Stimulated activated CD8-positive, alpha-beta memory T cell treated with anti-CD3 and anti-CD28 coated beads, Interleukin-15, amount 100 ng/mL, for 4 hours (primary cell): ENCODE measurements around the gene PARD6A.

ENCODE experiments used
- DNase-seq, 2 donors: peaks; one replicate each; pipeline ENCODE4 v3.0.0-alpha.2; 2020; ENCODE audit warnings: low read depth in 2 of 2

The PARD6A gene

DNA sequence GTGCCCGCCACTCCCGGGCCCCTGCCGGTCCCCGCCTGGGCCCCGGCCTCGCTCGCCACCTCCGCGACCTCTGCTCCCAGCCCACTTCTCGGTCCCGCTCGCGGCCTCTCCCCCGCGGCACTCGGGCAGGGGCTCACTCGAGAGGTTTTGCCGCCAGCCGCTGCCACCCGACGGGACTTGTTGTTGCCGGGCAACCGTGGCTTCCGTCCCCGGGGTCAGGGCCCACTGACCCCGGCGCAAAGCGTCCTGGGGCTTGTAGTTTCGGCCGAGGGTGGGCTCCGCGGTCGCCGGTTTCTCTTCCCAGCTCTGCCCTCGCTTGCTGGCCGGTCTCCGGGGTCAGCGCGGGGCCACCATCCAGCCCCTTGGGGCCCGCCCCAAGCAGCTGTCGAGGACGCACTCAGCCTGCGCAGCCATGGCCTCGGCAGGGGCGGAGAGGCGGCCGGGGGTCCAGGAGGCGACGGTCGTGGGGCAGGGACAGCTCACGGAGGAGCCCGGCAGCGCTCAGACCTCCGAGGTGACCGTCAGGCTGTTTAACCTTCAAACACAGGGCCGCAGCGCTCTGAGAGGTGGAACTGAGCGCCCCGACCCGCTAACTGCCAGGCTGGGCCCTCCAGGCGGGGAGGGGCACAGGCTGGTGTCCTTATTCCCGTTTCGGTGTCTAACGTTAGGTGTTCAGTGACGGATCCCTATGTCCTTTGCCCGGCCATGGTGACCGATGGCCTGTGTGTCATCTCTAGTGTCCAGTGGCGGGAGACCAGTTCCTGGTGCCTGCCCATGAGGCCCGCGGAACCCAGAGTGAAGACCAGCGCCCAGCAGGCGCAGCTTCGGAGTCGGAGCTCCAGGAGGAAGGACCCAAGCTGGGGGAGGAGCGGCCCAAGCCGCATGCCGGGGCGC is 6.0 kb downstream of the PARD6A start, which contains the start of the genes C16orf86 and ENKD1:
Gene C16orf86, plus strand, starts transcription at position 256 of the 894 bp plus-strand sequence. Its CDS starts 157 bp downstream, at position 413.
Gene ENKD1, minus strand, starts transcription at position 192 of the 894 bp plus-strand sequence. CDS start 308 bp downstream, outside the sequence.
- DNase-seq = peak; percentile 60 to 63

DNA sequence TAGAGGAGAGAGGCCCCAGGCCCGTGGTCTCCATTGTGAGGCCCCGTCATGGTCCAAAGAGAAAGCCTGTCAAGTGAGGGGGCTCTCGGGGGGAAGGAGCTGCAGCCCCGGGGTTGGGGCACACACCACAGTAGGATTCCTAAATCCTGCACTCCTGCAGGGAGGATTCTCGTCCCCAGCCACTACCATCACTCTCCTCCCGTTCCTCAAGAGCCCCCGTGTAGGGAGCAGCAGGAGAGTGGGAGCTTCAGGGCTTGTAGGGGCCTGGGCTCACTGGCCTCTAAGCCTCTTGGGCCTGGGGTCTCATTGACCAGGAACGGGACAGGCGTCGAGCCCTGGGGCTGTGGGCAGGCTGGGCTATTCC is 6.7 kb downstream of the PARD6A start:
- no peak for DNase-seq

DNA sequence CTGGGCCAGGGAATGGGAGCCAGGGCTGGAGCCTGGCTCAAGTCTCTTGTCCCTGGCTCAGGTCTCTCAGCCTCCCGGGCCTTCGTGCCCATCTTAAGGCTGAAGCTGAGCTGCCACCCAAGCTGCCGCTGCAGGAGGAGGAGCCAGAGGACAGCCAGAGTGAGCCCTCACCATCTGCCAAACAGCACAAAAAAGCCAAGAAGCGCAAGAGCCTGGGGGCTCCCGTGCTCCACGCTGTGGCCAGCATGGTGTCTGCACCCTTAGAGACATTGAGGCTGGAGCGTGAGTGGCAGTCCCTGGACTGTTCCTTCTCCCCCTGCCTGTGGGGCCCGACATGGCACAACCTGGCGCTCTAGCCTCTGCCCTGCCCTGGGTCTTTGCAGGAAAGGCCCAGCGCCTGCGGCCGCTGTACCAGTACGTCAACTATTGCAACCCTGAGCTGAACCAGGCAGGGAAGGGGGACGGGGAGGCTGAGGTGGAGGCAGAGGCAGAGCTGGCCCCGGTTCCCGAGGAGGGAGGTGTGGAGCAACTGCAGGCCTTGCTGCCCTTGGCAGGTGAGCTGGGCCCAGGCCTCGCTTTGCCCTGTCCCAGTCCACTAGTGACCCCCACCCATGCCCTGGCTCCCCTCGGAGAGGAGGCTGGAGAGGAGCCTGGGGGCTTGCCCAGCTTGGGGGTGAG is 7.2 kb downstream of the PARD6A start:
- DNase-seq = peak; percentile 46 to 57

DNA sequence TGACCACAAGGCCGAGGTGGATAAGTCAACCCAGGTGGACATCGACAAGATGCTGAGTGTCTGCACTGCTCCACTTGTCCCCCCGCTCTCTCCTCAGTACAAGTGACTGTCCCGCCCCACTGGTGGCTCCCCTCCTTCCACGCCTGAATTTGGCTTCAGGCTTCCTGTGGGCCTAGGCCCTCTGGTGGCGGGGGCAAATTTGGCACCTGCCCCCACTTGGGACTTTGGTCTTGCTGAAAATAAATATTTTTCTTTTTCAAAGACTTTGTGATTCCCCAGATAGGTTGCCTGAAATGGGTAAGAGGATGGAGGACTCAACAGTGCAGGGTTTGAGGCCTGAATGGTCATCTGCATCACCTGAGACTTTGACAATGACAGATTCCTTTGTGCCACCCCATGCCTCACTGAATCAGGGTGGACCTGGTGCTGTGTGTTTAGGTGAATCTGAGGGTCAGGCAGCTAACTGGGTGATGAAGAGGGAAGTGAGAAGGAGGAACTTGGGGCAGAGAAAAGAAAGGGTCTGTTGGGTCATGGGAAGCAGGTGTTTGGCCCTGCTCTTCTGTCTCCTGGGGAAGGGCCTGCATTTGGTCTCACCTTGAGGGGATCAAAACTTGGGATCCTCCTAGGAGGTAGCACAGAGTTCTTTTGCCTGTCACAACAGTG is 7.9 kb downstream of the PARD6A start:
- no peak for DNase-seq

DNA sequence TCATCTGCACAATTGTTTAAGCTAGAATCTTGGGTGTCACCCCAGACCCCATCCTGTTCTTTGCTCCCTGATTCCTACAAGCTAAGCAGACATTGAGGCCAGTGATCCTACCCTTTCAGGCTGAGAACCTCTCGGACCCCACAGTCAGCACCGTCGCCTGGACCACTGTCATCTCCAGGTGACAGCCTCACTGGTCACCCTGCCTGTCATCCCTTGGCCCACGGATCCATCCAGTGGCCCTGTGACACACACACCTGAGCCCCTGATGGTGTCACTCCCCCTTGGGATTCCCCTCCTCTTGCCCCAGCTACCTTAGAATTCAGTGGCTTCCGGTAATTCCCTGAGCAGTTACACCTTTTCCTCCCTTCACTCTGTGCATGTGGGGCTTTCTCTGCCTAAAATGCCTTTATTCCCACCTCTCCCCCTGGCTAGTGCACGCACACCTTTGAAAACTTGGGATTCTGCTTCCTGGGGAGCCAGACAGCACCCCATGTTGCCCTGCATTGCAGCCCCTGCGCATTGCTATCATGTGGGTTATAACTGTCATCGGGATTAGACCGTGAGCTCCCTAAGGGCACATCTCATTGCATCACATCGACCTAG is 8.8 kb downstream of the PARD6A start:
- no peak for DNase-seq

DNA sequence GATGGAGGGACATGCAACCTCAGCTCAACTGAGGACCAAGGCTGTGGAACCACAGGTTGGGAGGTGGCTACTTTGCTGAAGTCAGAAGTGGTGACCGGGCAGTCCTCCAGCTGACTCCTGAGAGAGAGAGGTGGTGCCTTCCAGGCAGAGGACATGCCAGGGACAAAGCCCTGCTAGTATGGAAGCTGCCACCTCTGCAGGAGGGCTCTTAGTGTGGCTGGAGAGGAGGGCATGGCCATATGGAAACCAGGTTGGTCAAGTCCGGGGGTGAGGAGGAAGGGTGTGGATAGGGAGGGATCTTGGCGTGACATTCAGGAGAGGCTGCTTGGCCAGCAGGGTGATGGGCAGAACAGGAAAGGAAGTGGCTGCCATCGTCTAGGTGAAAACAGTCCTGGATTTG is 11.5 kb downstream of the PARD6A start:
- no peak for DNase-seq

DNA sequence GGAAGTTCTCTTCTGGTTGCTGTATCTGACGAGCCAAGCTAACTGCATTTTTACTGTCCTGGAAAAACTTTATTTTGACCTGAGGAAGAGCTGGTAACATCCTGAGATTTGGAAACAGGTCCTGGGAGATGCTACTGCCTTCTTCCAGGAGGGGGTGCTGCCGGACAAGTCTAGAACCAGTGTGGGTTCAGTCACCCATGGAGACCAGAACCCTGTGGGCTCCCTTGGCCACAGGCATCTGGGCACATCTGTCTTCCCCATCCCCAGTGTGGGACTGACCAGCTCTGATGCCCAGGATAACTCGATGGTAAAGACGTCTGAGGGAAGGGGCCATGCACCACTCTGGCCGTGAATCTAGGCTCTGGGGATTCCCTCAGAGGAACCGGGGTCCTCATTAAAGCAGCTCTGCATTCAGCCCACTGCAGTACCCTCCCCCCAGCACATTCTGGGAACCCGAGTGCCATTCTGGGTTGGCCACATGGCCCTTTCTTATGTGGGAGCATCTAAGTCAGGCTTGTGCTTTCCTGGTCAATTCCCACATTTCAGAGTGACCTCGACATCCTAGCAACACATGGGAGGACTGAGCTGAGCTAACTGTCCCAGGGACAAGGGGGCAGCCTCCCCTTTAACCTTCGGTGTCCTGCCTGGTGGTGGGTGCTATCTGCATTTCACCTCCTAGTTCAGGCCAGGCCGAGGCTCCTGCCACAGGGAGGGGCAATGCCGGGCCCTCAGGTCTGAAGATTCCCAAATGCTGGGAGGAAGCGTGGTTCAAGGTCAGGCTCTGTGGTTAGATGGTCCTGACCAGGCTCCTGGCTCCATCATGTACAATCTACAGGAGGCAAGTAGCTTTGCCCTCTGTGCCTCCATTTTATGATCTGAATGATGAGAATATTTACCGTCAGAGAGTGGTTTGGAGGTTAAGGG is 12.2 kb downstream of the PARD6A start:
- no peak for DNase-seq

DNA sequence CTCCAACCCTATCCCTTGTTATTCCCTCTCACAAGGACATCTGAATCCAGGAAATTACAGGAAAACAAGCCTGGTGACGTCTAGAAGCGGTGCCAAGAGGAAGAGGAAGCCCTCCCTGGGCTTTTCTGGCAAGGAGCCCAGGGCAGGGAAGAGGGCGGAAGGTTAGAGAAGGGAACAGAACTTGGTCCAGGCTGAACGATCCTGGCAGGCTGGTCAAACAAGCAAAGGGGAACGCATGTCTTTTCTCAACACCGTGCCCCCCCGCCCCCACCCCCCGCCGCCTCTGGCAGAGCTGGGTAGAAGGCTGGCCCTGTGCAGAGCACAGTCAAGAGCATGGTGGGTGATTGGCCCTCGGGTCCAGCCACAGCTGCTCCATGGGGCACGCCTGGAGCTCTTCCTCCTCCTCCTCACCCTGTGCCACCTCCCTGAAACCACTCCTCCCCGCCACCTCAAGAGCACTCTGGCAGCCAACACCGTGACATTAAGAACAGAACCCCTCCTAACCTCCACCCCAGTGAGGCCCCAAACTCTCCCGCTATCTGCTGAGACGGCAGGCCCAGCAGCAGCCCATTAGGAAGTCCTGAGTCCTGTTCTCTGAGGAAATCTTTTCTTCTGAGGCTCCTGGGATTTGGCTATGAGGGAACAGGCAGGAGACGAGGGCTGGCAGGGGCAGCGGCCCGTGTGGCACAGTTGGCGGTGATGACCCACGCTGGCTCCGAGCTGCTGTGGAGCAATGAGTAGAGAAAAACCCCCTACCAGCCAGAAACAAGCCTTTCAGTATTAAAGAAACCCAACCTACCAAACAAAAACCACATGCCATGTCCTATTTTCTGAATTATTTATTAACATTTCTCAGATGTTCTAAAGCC is 13.2 kb downstream of the PARD6A start:
- DNase-seq = no peak

DNA sequence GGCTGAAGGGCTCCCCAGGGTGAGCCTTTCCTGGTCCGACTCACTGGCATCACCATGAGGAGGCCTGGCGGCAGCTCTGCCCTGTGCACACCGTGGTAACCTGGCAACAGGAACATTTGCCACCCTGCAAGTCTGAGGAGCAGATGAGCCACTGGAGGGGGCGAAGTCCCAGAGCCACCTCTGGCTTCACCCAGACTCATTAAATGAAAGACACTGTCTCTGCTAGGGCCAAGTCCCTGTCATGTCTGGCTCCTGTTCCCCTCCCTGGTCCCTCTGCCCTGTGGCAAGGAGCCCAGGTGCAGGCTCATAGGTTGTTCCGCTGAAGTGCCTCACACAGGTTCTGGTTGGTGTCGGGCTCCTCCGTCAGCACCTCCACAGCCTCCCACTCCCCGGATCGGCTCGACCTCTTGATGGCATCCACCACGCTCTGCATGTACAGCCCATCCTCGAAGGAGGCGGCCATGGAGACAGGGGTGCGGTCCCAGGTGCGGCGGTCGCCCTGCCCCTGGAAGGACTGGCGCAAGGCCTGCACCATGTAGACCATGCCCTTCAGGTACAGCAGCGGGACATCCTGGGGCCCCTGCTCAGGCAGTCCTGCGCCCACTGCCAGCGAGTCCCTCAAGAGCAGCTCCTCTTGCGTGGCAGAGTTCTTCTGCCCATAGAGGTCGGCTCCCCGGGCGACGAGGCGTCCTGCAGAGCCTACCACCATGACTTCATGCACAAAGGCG is 14.3 kb downstream of the PARD6A start:
- no peak for DNase-seq

DNA sequence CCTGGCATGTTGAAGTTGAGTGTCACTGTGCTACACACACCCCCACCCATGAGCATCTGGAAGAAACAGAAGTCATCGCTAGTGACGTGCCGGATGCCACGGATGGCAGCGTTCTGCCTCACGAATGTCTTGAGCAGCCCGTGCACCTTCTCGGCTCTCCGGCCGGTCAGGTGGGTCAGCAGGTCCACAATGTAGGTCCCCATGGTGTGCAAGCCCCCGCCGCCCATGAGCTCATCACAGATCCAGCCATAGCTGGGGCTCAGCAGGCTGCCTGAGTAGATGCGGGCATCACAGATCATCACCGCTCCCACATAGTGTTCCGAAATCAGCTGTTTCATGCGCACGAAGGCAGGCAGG is 14.8 kb downstream of the PARD6A start:
- no peak for DNase-seq

DNA sequence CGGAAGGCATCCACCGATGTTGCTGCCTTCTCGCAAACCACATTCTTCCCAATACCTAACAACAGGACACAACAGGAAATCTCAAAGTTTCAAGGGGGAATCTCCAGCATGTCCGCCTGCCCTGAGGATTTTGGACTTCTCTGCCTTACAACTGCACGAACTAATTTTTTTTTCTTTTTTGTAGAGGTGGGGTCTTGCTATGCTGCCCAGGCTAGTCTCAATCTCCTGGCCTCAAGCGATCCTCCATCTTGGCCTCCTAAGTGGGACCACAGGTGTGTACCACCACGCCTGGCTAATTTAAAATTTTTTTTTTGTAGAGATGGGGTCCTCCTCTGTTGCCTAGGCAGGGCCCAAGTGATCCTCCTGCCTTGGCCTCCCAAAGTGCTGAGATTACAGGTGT is 15.2 kb downstream of the PARD6A start:
- no peak for DNase-seq

DNA sequence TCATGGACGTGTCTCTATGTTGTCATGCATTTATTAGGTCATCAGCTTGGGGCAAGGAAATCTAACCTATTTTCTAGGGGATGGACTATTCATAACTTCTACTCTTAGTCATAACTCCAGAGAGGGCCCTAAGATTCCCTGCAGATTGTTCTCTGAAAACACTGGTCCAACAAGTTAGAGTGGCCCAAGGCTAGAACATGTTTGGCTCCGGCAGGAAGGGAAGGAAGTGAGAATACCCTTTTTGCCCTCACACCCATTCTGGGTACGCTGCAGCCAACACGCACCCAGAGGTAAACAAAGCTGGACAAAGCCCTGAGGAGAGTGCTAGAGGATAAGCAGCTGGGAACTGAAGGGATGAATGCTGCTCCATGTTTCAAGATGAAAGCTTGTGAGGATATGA is 15.8 kb downstream of the PARD6A start:
- DNase-seq = no peak

DNA sequence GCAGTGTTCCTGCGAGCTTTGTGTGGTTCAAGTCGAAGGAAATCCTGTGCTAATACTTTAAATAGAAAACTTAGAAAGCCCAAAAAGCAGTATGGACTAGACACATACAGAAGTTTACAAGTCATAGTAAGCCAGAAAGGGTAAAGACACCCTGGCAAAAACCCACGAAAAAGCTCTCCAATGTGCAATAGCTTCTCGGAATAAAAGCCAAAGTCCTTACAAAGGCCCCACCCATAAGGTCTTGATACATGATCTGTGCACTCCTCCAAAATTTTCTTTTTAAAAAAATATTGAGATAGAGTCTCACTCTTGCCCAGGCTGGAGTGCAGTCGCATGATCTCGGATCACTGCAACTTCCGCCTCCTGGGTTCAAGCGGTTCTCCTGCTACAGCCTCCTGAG is 16.2 kb downstream of the PARD6A start:
- DNase-seq = no peak

DNA sequence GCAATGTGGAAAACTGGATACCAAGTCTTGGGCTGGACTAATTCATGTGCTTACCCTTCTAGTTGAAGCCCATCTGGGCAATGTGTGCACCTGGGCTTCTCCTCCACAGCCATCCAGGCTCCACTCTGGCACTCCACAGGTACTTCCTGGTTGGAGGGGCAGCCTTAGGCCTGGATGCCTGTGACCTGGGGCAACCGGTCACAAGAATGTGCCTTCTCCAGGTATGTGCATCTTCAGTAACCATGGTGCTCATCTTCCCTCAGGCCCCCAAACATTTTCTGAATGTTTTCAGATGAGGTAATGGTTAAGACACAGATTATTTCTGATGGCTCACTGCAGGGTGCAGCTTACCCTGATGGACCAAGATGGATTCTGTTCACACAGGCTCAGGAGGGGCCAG is 17.0 kb downstream of the PARD6A start:
- no peak for DNase-seq

DNA sequence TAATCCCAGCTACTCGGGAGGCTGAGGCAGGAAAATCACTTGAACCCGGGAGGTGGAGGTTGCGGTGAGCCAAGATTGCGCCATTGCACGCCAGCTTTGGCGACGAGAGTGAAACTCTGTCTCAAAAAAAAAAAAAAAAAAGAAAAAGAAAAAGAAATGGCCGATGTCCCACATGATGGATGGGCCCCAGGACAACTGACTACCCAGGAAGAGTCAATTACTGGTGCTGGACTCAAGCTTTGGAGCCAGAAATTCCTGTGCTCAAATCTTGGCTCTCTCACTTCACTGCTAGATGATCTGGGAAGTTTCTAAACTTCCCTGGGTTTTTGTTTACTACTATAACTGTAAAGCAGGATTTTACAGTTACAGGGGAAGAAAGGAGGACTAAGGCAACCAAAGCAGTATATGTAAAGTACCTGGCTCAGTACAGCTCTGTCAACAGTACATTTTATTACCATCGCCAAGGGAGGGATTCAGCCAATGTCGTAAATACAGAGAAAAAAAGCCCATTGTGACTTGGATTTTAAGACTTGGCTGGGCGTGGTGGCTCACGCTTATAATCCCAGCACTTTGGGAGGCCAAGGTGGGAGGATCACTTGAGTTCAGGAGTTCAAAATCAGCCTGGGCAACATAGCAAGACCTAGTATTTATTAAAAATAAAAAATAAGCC is 17.7 kb downstream of the PARD6A start:
- DNase-seq = no peak

DNA sequence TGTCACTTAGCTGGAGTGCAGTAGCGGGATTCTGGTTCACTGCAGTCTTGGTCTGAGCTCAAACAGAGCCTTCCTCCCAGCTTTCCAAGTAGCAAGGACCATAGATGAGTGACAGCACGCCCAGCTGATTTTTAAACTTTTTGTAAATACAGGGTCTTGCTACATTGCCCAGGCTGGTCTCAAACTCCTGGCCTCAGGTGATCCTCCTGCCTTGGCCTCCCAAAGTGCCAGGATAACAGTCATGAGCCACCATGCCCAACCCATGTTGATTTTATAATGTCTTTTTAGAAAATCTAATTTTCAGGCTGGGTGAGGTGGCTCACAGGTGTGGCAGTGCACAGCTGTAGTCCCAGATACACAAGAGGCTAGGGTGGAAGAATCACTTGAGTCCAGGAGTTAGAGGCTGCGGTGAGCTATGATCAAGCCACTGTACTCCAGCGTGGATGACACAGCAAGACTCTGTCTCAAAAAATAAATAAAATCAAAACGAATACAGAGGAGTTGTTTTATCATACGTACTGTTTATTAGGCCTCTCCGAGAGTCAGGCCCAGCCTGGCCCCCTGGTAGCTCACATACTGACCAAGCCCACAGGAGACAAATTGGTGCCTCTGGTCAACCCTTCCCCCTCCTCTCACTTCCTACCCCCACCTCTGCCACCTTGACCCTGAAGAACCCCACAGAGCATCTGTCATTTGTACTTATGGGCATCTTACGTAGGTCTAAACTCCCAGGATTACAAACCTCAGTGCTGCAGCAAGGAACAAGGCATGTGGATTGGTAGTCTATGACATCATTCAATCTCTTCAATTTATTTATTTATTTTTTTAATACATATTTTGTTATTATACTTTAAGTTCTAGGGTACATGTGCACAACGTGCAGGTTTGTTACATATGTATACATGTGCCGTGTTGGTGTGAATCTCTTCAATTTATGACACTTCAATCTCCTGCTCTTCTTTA is 19.5 kb downstream of the PARD6A start:
- no peak for DNase-seq

DNA sequence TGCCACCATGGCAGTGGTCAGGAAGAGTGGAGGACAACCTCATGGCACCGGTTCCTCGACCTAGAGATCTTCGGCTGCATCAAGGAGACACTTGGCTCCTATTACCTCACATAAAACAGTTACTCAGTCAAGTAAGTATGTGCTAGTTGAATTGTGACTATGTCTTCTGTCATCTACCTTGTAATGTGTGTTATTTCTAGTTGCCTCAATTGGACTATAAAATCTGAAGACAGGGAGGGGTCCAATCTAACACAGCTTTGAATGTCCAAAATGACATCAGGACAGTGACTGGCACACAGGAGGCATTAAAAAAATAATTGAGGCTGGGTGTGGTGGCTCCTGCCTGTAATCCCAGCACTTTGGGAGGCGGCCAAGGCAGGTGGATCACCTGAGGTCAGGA is 23.0 kb downstream of the PARD6A start:
- DNase-seq = no peak
